B cell (primary cell): ENCODE results near the gene WNT9A. TPM values are rescaled to one million over a fixed set of nuclear protein-coding genes. Genes with fewer than 3 reads are reported as not detected.

ENCODE experiments used
- ATAC-seq: fragments of 200-7000 bp; cut with Tn5 transposase; one replicate; pipeline ENCODE4 v1.10.0; 2021; ENCODE audit warnings: low read depth, mild to moderate bottlenecking, moderate number of reproducible peaks, moderate library complexity
- CTCF ChIA-PET: fragments of 350-600 bp; sonication (Branson Sonifier 250); formaldehyde crosslinking; loops from one replicate; lab custom pipeline; 2021; ENCODE audit warnings: antibody characterized with exemption, inconsistent platforms; lab: Charles Lee
- POLR2A ChIA-PET: fragments of 350-600 bp; sonication (Branson Sonifier 250); formaldehyde crosslinking; loops from one replicate; lab custom pipeline; 2021; ENCODE audit warnings: antibody characterized with exemption; lab: Charles Lee
- DNase-seq: peaks from one replicate; pipeline ENCODE4 v3.0.0; 2013
- H2AFZ ChIP-seq: 2 replicates; pipeline ENCODE4 v1.6.1; 2012; ENCODE audit warnings: mild to moderate bottlenecking, low read depth, low read length; ENCODE audit not compliant: insufficient read depth, poor library complexity, severe bottlenecking
- H3K27ac ChIP-seq, 2 donors: 1 replicate in 1 of 2; 2 replicates in 1 of 2; pipeline ENCODE4 v1.5.1; 2012 to 2013; ENCODE audit warnings: low read length in 2 of 2, mild to moderate bottlenecking in 2 of 2, moderate library complexity in 1 of 2
- H3K27me3 ChIP-seq, 4 experiments: fragments of 200-600 bp in 1 of 4; sonication (generic) in 1 of 4; replicated peaks in 1 of 4; 1 replicate in 2 of 4; 2 replicates in 2 of 4; pipeline versions ENCODE4 v1.6.1 to v1.7.0; 2013 to 2016; ENCODE audit warnings: low read length in 3 of 4, mild to moderate bottlenecking in 2 of 4, mixed read lengths in 1 of 4, moderate library complexity in 1 of 4; ENCODE audit not compliant: insufficient read depth in 4 of 4, control insufficient read depth in 3 of 4; ENCODE audit errors: control extremely low read depth in 1 of 4
- H3K36me3 ChIP-seq, 2 experiments: replicated peaks in 1 of 2; 1 replicate in 1 of 2; 2 replicates in 1 of 2; pipeline versions ENCODE4 v1.6.1 to v1.7.1; 2013; ENCODE audit warnings: low read length in 1 of 2; ENCODE audit not compliant: insufficient read depth in 2 of 2, control insufficient read depth in 1 of 2; ENCODE audit errors: control extremely low read depth in 1 of 2, extremely low read depth in 1 of 2
- H3K4me1 ChIP-seq, 2 donors: fragments of 200-600 bp in 1 of 2; sonication (generic) in 1 of 2; 1 replicate in 1 of 2; 2 replicates in 1 of 2; pipeline versions ENCODE4 v1.5.1 to v1.6.1; 2013 to 2017; ENCODE audit warnings: low read length in 2 of 2; ENCODE audit not compliant: control insufficient read depth in 2 of 2, insufficient read depth in 2 of 2
- H3K4me2 ChIP-seq: replicated peaks from 2 replicates; pipeline ENCODE3; 2012; ENCODE audit warnings: mild to moderate bottlenecking, low read depth, low read length; ENCODE audit not compliant: poor library complexity, severe bottlenecking
- H3K4me3 ChIP-seq, 5 experiments: fragments of 200-600 bp in 1 of 5; sonication (generic) in 1 of 5; 1 replicate in 3 of 5; 2 replicates in 2 of 5; pipeline versions ENCODE4 v1.5.1 to v1.7.0; 2011 to 2016; ENCODE audit warnings: low read length in 4 of 5, mild to moderate bottlenecking in 4 of 5, low read depth in 2 of 5, control low read depth in 1 of 5, moderate library complexity in 1 of 5; ENCODE audit not compliant: insufficient read depth in 1 of 5; ENCODE audit errors: control extremely low read depth in 1 of 5, extremely low read depth in 1 of 5
- H3K79me2 ChIP-seq: fragments of 200-600 bp; sonication (generic); one replicate; pipeline ENCODE4 v1.6.0; 2016; ENCODE audit warnings: low read length; ENCODE audit not compliant: control insufficient read depth, insufficient read depth
- H3K9ac ChIP-seq: fragments of 200-600 bp; sonication (generic); 2 replicates; pipeline ENCODE4 v1.6.1; 2017; ENCODE audit warnings: mild to moderate bottlenecking, low read length, moderate library complexity
- H3K9me3 ChIP-seq, 3 donors: one replicate each; pipeline versions ENCODE4 v1.6.1 to v1.7.1; 2013; ENCODE audit warnings: low read length in 2 of 3; ENCODE audit not compliant: control insufficient read depth in 2 of 3, insufficient read depth in 1 of 3; ENCODE audit errors: control extremely low read depth in 1 of 3
- H4K20me1 ChIP-seq: 2 replicates; pipeline ENCODE4 v1.6.0; 2012; ENCODE audit warnings: mild to moderate bottlenecking, low read length; ENCODE audit not compliant: insufficient read depth, control insufficient read depth, poor library complexity, severe bottlenecking
- H3K27ac Mint-ChIP-seq: one replicate; pipeline ENCODE4 v1.8.0; 2021; ENCODE audit warnings: mixed read lengths
- H3K27me3 Mint-ChIP-seq: one replicate; pipeline ENCODE4 v1.8.0; 2021; ENCODE audit warnings: mixed read lengths
- H3K4me1 Mint-ChIP-seq: one replicate; pipeline ENCODE4 v1.8.0; 2021; ENCODE audit warnings: mixed read lengths
- H3K4me3 Mint-ChIP-seq: one replicate; pipeline ENCODE4 v1.8.0; 2021; ENCODE audit warnings: mixed read lengths
- H3K9me3 Mint-ChIP-seq: one replicate; pipeline ENCODE4 v1.8.0; 2022; ENCODE audit warnings: mixed read lengths; ENCODE audit not compliant: insufficient read depth
- CTCF ChIP-seq: fragments of 200-600 bp; IDR thresholded peaks from one replicate; pipeline ENCODE4 v1.8.0; 2022; ENCODE audit warnings: antibody characterized with exemption, mild to moderate bottlenecking
- EZH2 ChIP-seq: IDR thresholded peaks from 2 replicates; pipeline ENCODE4 v1.6.1; 2012; ENCODE audit warnings: borderline replicate concordance, low read depth, mild to moderate bottlenecking, moderate library complexity, low read length; ENCODE audit not compliant: insufficient read depth, poor library complexity, severe bottlenecking
- WGBS: methylation state at CpG from one replicate; pipeline ENCODE4 v1.1.5; 2013; ENCODE audit warnings: missing lambda C conversion rate; ENCODE audit not compliant: insufficient coverage; 5-methylcytosine and 5-hydroxymethylcytosine counted together
- intact Hi-C: fragments of 100-400 bp; cut with micrococcal nuclease; formaldehyde crosslinking; loops from one replicate; pipeline ENCODE4 v1.10.0; 2022
- polyA plus RNA-seq: library from polyadenylated mRNA; depleted of rRNA; stranded (reverse); fragments of >200 nt; gene quantifications from 2 replicates; pipeline ENCODE4 v1.2.3, GENCODE V29; 2012
- total RNA-seq, 2 donors: library from RNA; stranded (reverse); fragments of 120-200 nt in 1 of 2; gene quantifications; 1 replicate in 1 of 2; 2 replicates in 1 of 2; pipeline versions ENCODE4 v1.2.3 to v1.2.4, GENCODE V29; 2013 to 2022

WNT9A gene
- total and polyA plus RNA-seq, 2 donors (not counting 1 experiment from before 2014, with no cell fraction given) = 0.04 TPM; not detected in 1

GRCh38 chr1:227945891-227946623 lies 1.7 kb downstream of the WNT9A start:
- POLR2A ChIA-PET = interaction anchor here (0.6 kb wide), 1 partner anchor 560 kb away, joined by 14 read pairs; no protein-coding TSS in a partner anchor
- TF ChIP-seq EZH2 = no peak
- no peak for TF ChIP-seq CTCF

More at GRCh38 chr1:227945891-227946623, 1.7 kb downstream of the WNT9A start:
- H3K9ac ChIP-seq = no peak overlapping the region
- no peak overlapping the region for H3K27ac ChIP-seq
- DNase-seq (no peak), ATAC-seq (peak; percentile 32)
- WGBS = 25% methylated on average over 19 of the region's 19 CpGs
- H2AFZ ChIP-seq = no peak overlapping the region
- Mint-ChIP-seq H3K4me3 (peak overlapping the region; percentile 68), H3K27me3 (peaks cover 27% of the 10 kb centered on the region), H3K27ac (no peak overlapping the region), H3K9me3 (no peaks in the 10 kb centered on the region), H3K4me1 (peaks cover 12% of the 10 kb centered on the region)
- H3K4me3 ChIP-seq = no peak overlapping the region
- CTCF ChIA-PET = interaction anchor here (0.8 to 1.7 kb wide), 2 partner anchors 9 to 183 kb away, joined by 4 to 11 read pairs; no protein-coding TSS in a partner anchor
- H3K36me3 ChIP-seq = no peaks in the 10 kb centered on the region
- H3K4me1 ChIP-seq = peaks cover 15 to 21% of the 10 kb centered on the region in 2 donors
- H3K4me2 ChIP-seq = peak overlapping the region; percentile 68
- H3K9me3 ChIP-seq = no peaks in the 10 kb centered on the region
- H4K20me1 ChIP-seq = no peaks in the 10 kb centered on the region
- no peaks in the 10 kb centered on the region for H3K79me2 ChIP-seq
- intact Hi-C loops = no loop called here
- peaks cover 0 to 37% (median 8%) of the 10 kb centered on the region in 4 experiments for H3K27me3 ChIP-seq
